Endodermal cell (in vitro differentiated cells): ENCODE data around the gene SCGB3A1. TPM values are rescaled to one million over a fixed set of nuclear protein-coding genes. Genes with fewer than 3 reads are reported as not detected.

Source experiments
- DNase-seq: peaks from one replicate; pipeline ENCODE4 v3.0.0-alpha.2; 2017
- H3K27ac ChIP-seq: 2 replicates; pipeline ENCODE4 v1.5.1; 2013; ENCODE audit warnings: mild to moderate bottlenecking, low read depth, low read length, moderate library complexity
- H3K27me3 ChIP-seq: 2 replicates; pipeline ENCODE4 v1.6.1; 2013; ENCODE audit warnings: mild to moderate bottlenecking, low read length, moderate library complexity; ENCODE audit not compliant: insufficient read depth, control insufficient read depth, poor library complexity, severe bottlenecking
- H3K36me3 ChIP-seq: 2 replicates; pipeline ENCODE4 v1.7.0; 2013; ENCODE audit warnings: mild to moderate bottlenecking, low read length, moderate library complexity; ENCODE audit not compliant: control insufficient read depth, insufficient read depth
- H3K4me1 ChIP-seq: one replicate; pipeline ENCODE4 v1.7.0; 2013; ENCODE audit warnings: low read length; ENCODE audit not compliant: control insufficient read depth, insufficient read depth
- H3K4me3 ChIP-seq: 2 replicates; pipeline ENCODE4 v1.5.1; 2013; ENCODE audit warnings: mild to moderate bottlenecking, low read length, moderate library complexity
- H3K9ac ChIP-seq: 2 replicates; pipeline ENCODE4 v1.6.1; 2013; ENCODE audit warnings: mild to moderate bottlenecking, low read length, moderate library complexity; ENCODE audit not compliant: poor library complexity, severe bottlenecking; ENCODE audit errors: extremely low read depth
- H3K9me3 ChIP-seq: 2 replicates; pipeline ENCODE4 v1.6.1; 2013; ENCODE audit warnings: mild to moderate bottlenecking, low read length, moderate library complexity; ENCODE audit not compliant: control insufficient read depth
- H3K27ac Mint-ChIP-seq: 2 replicates; pipeline ENCODE4 v1.8.0; 2020; ENCODE audit warnings: mixed read lengths
- H3K27me3 Mint-ChIP-seq: 2 replicates; pipeline ENCODE4 v1.8.0; 2021; ENCODE audit warnings: mild to moderate bottlenecking, mixed read lengths; ENCODE audit not compliant: insufficient read depth
- H3K36me3 Mint-ChIP-seq: 2 replicates; pipeline ENCODE4 v1.8.0; 2020; ENCODE audit warnings: low read depth, mixed read lengths
- H3K4me1 Mint-ChIP-seq: 2 replicates; pipeline ENCODE4 v1.8.0; 2020; ENCODE audit warnings: mixed read lengths
- H3K4me3 Mint-ChIP-seq: 2 replicates; pipeline ENCODE4 v1.8.0; 2020; ENCODE audit warnings: mild to moderate bottlenecking, moderate library complexity, mixed read lengths
- H3K9me3 Mint-ChIP-seq: 2 replicates; pipeline ENCODE4 v1.8.0; 2020; ENCODE audit warnings: mild to moderate bottlenecking, mixed read lengths
- WGBS, 2 experiments: methylation state at CpG; one replicate each; pipeline versions ENCODE4 v1.1.5 to v1.1.7; 2013; ENCODE audit warnings: missing lambda C conversion rate in 2 of 2, mixed read lengths in 1 of 2; ENCODE audit not compliant: insufficient coverage in 1 of 2, insufficient read length in 1 of 2; 5-methylcytosine and 5-hydroxymethylcytosine counted together
- total RNA-seq, 2 donors: library from RNA; stranded (reverse); fragmentation: NEBNext Ultra II Directional in 1 of 2; extraction: Animal tissue kit (Norgen Biotek cat#: 25700) in 1 of 2; gene quantifications; 2 replicates in 1 of 2; 3 replicates in 1 of 2; pipeline ENCODE4 v1.2.1, GENCODE V29; 2021
- TF ChIP-seq, protein P1 (sequence below): fragments of 200-600 bp; sonication (generic); conservative IDR thresholded peaks from 2 replicates; pipeline ENCODE4 v1.5.0; 2021; ENCODE audit warnings: antibody characterized with exemption, mild to moderate bottlenecking

The SCGB3A1 gene
- total RNA-seq, 2 donors from 2014 or later = 0.57 TPM; not detected in 1

DNA sequence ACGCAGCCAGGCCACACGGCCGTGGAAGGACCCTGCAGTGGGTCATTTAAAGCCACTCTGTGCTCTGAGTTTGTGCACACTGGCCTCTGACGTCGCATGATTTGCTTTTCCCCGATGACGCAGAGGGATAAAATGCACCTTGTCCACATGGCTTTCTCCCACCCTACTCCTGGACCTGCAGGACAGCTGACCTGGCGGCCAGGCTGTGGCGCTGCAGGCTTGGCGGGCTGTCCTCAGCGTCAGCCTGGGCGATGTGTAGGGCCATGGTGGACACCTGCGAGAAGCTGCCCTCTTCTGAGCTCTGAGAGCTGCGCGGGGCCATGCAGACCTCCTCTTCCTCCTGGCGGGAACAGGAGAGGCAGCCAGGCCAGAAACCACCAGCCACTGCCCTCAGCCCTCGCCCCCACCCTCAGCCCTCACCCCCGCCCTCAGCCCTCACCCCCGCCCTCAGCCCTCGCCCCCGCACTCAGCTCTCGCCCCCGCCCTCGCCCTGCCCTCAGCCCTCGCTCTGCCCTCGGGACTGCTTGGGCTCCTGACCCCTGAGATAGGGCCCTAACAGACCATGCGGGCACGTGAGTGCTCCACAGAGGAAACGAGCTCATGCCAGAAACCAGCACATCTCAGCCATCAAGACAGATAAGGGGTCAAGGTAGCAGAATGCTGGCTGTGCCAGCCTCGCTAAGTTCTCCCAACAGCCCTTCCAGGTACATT lies 20.0 kb upstream of the SCGB3A1 start:
- Mint-ChIP-seq H3K27ac (no peak overlapping the region), H3K27me3 (peaks cover 2% of the 10 kb centered on the region), H3K4me1 (peaks cover 5% of the 10 kb centered on the region), H3K4me3 (no peak overlapping the region), H3K9me3 (no peaks in the 10 kb centered on the region), H3K36me3 (no peaks in the 10 kb centered on the region)
- Histone ChIP-seq H3K9ac (no peak overlapping the region), H3K4me1 (no peaks in the 10 kb centered on the region), H3K27ac (no peak overlapping the region), H3K36me3 (no peaks in the 10 kb centered on the region), H3K9me3 (no peaks in the 10 kb centered on the region), H3K27me3 (no peaks in the 10 kb centered on the region), H3K4me3 (no peak overlapping the region)
- TF ChIP-seq, protein P1, sequence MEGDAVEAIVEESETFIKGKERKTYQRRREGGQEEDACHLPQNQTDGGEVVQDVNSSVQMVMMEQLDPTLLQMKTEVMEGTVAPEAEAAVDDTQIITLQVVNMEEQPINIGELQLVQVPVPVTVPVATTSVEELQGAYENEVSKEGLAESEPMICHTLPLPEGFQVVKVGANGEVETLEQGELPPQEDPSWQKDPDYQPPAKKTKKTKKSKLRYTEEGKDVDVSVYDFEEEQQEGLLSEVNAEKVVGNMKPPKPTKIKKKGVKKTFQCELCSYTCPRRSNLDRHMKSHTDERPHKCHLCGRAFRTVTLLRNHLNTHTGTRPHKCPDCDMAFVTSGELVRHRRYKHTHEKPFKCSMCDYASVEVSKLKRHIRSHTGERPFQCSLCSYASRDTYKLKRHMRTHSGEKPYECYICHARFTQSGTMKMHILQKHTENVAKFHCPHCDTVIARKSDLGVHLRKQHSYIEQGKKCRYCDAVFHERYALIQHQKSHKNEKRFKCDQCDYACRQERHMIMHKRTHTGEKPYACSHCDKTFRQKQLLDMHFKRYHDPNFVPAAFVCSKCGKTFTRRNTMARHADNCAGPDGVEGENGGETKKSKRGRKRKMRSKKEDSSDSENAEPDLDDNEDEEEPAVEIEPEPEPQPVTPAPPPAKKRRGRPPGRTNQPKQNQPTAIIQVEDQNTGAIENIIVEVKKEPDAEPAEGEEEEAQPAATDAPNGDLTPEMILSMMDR = peak; percentile 39
- whole genome bisulfite sequencing, 2 experiments = 92 to 99% methylated on average over 17 to 28 of the region's 30 CpGs
- DNase-seq = peak; percentile 78

DNA sequence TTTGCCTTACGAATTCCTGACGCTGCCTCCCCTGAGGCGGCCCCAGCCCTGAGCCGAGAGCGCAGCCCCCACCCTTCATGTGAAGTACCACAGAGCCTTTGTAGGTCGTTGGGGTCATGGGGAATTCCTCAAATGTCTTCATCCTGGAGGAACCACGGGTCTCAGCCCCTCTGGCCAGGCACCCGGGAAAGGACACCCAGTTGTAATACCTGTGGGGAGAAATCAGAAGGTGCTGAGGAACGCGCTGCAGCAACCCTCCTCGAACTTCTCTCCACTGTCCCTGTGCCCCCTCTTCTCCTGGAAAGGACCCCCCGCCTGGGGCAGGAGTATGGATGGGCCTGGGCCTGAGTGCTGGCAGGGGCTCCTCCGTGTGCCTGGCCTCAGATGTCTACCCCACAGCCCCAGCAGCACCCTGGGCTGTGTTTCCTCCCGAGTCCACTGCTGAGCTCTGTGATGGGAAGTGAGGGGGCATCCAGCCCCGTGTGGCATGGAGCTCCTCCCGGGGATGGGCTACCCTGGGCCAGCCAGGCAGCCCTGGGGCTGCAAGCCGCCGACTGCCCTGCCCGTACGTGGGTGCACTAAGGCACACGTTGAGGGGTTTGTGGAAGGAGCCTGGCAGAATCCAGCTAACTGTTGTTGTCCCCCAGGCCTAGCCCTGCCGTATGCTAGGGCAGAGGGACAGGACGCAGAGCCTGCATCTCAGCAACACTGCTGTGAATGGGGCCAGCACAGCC lies 18.7 kb upstream of the SCGB3A1 start:
- H3K36me3 Mint-ChIP-seq = no peaks in the 10 kb centered on the region
- TF ChIP-seq, protein P1 = no peak
- 86 to 90% methylated on average over 10 to 23 of the region's 23 CpGs for WGBS, 2 experiments

DNA sequence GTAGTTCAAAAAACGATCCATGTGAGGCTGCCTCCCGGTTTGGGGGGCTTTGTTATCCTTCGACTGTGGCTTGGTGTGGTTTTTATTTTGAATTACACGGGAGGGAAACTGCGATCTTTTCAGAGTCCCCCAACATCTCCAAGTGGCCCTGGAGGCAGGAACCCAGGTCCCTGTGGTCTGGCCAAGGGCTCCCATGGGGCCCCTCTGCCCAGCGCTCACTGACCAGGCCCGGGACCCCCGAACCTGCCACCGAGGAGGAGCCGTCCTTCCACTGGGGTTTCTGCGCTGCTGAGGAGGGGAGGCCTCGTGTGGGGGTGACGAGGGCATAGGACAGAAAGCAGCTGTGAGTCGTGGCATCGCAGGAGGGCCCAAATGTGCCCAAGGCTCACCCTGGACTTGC lies 18.1 kb upstream of the SCGB3A1 start:
- Mint-ChIP-seq H3K27ac (no peak overlapping the region), H3K4me1 (peaks cover 5% of the 10 kb centered on the region), H3K9me3 (no peaks in the 10 kb centered on the region), H3K36me3 (no peaks in the 10 kb centered on the region), H3K27me3 (peaks cover 1% of the 10 kb centered on the region), H3K4me3 (no peak overlapping the region)
- TF ChIP-seq, protein P1 = no peak
- no peak for DNase-seq
- no peaks in the 10 kb centered on the region for H3K4me1 ChIP-seq
- H3K36me3 ChIP-seq = no peaks in the 10 kb centered on the region
- H3K4me3 ChIP-seq = no peak overlapping the region
- no peak overlapping the region for H3K27ac ChIP-seq
- H3K9ac ChIP-seq = no peak overlapping the region
- H3K27me3 ChIP-seq = no peaks in the 10 kb centered on the region
- no peaks in the 10 kb centered on the region for H3K9me3 ChIP-seq
- WGBS, 2 experiments = 93 to 94% methylated on average over 13 to 15 of the region's 15 CpGs

More for the DNA sequence above, 18.7 kb upstream of the SCGB3A1 start:
- H3K9ac ChIP-seq = no peak overlapping the region
- H3K36me3 ChIP-seq = no peaks in the 10 kb centered on the region
- no peaks in the 10 kb centered on the region for H3K27me3 Mint-ChIP-seq
- H3K9me3 ChIP-seq = no peaks in the 10 kb centered on the region
- no peak for DNase-seq
- no peak overlapping the region for H3K4me3 Mint-ChIP-seq
- no peak overlapping the region for H3K27ac ChIP-seq
- no peaks in the 10 kb centered on the region for H3K9me3 Mint-ChIP-seq
- no peak overlapping the region for H3K4me3 ChIP-seq
- H3K27me3 ChIP-seq = no peaks in the 10 kb centered on the region
- H3K27ac Mint-ChIP-seq = no peak overlapping the region
- peaks cover 5% of the 10 kb centered on the region for H3K4me1 Mint-ChIP-seq
- no peaks in the 10 kb centered on the region for H3K4me1 ChIP-seq
